A673 (cell line): ENCODE data around the gene GAS6.

Source experiments
- EZH2 ChIP-seq: fragments of 200-600 bp; sonication (generic); IDR thresholded peaks from 2 replicates; pipeline ENCODE4 v1.6.1; 2017; ENCODE audit warnings: borderline replicate concordance, low read depth, mild to moderate bottlenecking, mixed read lengths, antibody characterized with exemption, low read length; ENCODE audit not compliant: poor library complexity, severe bottlenecking
- TF ChIP-seq, protein P1 (sequence below): fragments of 300-800, 200-600 bp; sonication (generic); conservative IDR thresholded peaks from 2 replicates; pipeline ENCODE4 v1.5.1; 2017; ENCODE audit warnings: low read depth, mild to moderate bottlenecking, antibody characterized with exemption, low read length, moderate library complexity, mixed read lengths

DNA sequence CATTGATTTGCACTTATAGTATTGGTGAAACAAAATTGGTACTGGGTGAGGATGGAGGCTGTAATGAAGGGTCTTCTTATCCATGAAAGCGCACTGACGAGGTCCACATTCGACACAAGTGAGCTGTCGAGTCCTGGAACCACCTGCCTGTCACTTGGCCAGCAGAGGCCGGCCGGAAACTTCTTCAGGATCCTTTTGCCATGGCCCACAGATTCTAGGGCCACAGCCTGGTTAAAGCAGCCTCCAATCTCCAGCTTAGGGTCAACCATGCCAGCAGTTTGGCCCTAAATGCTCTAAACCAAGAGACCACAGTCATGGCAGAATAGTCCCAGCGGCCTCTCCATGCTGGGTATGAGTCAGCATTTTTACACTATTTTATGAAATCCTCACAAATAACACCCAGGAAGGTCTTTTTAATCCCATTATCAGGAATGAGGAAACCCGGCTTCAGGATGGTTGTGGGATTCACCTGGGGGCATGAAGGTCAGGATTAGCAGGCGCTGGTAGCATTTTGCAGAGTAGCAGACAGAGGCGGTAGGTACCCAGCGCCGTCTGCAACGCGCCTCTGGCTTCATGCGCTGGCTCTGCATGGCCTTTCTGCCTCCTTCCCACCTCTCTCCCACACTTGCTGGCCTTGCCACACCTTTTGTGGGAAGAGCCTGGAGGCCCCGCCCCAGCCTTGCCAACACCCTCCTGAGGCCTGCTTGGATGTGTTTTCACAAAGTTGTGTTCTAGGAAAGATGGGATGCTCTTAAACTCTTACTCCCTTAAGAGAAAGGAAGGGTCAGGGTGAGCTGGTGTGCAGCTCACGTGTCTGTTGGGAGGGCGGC lies 15.2 kb downstream of the GAS6 start:
- TF ChIP-seq, protein P1, sequence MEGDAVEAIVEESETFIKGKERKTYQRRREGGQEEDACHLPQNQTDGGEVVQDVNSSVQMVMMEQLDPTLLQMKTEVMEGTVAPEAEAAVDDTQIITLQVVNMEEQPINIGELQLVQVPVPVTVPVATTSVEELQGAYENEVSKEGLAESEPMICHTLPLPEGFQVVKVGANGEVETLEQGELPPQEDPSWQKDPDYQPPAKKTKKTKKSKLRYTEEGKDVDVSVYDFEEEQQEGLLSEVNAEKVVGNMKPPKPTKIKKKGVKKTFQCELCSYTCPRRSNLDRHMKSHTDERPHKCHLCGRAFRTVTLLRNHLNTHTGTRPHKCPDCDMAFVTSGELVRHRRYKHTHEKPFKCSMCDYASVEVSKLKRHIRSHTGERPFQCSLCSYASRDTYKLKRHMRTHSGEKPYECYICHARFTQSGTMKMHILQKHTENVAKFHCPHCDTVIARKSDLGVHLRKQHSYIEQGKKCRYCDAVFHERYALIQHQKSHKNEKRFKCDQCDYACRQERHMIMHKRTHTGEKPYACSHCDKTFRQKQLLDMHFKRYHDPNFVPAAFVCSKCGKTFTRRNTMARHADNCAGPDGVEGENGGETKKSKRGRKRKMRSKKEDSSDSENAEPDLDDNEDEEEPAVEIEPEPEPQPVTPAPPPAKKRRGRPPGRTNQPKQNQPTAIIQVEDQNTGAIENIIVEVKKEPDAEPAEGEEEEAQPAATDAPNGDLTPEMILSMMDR: no peak
- TF ChIP-seq EZH2: no peak
